Putamen (tissue), 1 donor: ENCODE data around the gene ZNF25.
"Not testable (repeated sequence)": the region's sequence is repeated elsewhere in the genome, so short reads cannot be mapped to it uniquely, and the experiment has no call there.

Experiments
- DNase-seq: peaks from one replicate; pipeline ENCODE4 v3.0.0-alpha.2; 2016; ENCODE audit warnings: low spot score

ZNF25 gene

GRCh38 chr10:37976091-37976879 is at the start of gene ZNF25:
TSS of gene ZNF25 (minus strand) at chr10:37976647. CDS start at chr10:37971722, 4,925 bp downstream.
- peak; percentile 99 for DNase-seq

DNA sequence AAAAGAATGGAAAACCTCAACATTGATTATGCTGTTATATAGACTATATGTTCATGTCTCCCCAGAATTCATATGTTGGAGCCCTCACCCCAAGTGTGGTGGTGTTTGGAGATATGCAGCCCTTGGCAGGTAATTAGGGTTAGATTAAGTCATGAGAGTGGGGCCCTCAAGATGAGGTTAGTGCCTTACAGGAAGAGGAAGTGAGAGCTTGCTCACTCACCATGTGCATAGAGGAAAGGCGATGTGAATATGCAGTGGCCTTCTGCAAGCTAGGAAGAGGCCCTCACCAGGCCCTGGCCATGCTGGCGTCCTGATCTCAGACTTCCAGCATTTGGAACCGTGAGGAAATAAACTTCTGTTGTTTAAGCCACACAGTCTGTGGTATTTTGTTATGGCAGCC is 48.8 kb upstream of the ZNF25 start:
- DNase-seq: no peak

- DNase-seq: not testable (repeated sequence)
These were observed 42.7 kb upstream of the ZNF25 start for GRCh38 chr10:38019124-38019523.

DNA sequence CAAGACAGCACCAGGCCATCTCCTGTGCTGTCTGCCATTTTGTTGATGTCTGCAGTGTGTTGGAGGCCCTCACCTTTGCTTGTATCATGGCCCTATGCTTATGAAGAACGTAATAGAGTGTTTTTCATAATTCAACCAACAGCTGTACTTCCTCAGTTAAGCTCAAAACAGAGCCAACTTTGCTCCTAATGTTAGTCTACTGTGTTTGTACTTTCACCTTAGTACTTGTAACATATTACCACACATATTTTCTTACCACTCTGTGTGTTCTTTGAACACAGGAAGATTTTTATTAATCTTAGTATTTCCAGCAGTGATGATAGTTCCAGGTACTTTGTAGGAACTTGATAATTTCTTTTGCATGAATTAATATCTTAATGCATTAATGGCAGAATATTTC is 39.9 kb upstream of the ZNF25 start:
- no peak for DNase-seq

DNA sequence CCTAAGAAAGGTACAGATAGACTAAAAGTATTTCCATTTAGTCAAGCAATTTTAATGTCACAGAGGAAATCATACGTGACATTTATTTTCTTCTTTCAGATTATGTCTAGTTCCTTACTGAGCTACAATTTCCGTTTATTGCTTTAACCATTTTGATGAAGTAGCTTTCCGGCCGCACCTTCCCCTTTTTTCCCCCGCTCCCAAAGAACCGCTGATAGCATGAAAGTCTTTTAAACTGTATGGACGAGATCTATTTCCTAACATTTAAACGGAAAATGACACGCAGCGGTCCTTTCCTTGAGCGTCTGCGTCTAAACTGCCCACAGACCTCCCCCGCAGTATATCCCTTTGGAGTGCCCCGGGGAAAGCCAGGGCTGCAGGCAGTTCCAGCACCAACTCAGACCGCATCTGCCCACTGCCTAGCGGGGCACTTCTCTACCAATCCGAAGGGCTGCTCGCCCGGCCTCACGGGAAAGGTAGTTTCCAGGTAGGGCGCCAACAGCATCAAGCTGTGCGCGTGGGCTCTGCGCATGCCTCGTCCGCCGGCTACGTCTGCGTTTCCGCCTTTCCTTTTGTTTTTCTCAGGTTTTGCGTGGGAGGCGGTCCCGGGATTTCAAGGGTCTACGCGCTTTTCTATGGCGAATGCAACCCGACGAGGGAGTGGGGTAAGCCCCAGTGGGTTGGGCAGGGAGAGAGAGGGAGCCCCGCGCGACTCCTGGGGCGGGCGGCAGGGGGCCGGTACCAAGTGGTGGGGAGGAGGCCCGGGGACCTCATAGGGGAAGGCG is 33.9 kb upstream of the ZNF25 start, which contains the start of gene ZNF33A:
Gene ZNF33A, plus strand, starts transcription at position 557 of the 785 bp plus-strand sequence. CDS start 1,667 bp downstream, outside the sequence.
- DNase-seq: peak; percentile 94

DNA sequence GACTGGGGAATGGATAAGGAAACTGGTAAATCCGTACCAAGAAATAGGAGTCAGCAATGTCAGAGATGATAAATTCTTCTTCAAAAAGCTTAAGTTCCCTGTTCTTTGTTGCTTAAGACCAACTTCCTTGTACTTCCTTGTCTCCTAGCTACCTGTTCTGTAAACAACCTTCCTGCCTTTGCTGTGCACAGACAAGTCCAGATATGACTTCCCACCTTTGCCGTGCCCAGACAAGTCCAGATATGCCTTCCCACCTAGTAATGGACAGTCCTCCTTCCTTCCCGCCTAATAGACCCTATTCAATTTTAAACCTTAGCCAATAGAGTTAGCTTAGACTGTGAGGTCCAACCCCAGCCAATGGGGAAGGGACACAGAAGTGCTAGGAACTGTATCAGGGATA is 31.5 kb upstream of the ZNF25 start:
- DNase-seq: no peak

GRCh38 chr10:38007551-38007950 is 31.1 kb upstream of the ZNF25 start:
- DNase-seq: no peak

DNA sequence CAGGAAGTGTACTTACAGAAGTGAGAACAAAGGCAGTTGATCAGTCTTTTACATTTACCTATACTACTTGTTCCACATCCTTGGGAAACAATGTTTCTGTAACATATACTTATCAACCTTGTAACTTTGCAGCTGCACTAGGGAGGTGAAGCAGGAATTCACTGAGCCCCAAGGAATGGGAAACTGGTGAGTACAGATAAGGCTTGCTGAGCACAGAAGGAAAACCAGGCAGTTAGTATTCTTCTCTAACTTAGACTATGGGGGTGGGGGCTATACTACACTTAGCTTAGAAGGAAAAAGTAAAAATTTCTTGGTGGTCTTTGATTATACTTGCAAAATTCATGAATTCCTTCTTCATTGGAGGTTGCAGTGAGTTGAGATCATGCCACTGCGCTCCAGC is 27.1 kb upstream of the ZNF25 start:
- DNase-seq: no peak

DNA sequence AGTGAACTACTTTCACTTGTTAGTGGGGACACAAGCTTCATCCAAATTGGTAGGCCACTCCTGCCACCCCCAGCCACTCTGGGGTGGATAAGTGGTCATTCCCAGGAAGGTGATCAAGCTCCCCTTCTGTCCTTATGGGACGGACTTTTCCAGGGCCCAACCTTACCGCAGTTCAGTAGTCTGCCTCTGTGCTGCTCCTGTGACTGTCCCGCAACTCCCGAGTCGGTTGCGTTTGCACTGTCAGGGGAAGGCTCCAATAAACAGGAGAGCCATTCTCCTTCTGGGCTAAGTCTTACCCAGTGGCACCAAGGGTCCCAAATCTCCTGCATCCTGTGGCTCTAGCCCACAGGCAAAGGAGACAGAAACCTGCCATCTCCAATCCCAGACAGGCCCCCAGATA is 26.6 kb upstream of the ZNF25 start:
- no peak for DNase-seq

DNA sequence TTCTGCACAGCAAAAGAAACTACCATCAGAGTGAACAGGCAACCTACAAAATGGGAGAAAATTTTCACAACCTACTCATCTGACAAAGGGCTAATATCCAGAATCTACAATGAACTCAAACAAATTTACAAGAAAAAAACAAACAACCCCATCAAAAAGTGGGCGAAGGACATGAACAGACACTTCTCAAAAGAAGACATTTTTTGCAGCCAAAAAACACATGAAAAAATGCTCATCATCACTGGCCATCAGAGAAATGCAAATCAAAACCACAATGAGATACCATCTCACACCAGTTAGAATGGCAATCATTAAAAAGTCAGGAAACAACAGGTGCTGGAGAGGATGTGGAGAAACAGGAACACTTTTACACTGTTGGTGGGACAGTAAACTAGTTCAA is 24.0 kb upstream of the ZNF25 start:
- DNase-seq: not testable (repeated sequence)

GRCh38 chr10:37998920-37999319 is 22.5 kb upstream of the ZNF25 start:
- not testable (repeated sequence) for DNase-seq

GRCh38 chr10:37992083-37992482 is 15.6 kb upstream of the ZNF25 start:
- DNase-seq: no peak

DNA sequence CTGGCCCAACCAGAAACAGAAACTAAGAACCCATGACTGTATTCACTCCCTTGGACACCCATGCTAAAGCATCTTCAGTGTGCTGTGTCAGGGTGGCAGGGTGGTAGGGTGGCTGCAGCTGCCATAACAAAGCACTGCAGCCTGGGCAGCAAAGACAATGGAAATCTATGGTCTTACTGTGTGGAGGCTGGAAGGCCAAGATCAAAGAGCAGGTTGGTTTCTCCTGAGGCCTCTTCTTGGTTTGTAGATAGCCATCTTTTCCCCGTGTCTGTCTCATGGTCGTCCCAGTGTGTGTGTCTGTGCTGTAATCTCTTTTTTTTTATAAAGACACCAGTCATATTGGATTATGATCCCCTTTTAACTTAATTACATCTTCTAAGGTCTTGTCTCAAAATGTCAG is 15.2 kb upstream of the ZNF25 start:
- DNase-seq: no peak

GRCh38 chr10:37976880-37977203 is 395 bp upstream of the ZNF25 start:
- no peak for DNase-seq

DNA sequence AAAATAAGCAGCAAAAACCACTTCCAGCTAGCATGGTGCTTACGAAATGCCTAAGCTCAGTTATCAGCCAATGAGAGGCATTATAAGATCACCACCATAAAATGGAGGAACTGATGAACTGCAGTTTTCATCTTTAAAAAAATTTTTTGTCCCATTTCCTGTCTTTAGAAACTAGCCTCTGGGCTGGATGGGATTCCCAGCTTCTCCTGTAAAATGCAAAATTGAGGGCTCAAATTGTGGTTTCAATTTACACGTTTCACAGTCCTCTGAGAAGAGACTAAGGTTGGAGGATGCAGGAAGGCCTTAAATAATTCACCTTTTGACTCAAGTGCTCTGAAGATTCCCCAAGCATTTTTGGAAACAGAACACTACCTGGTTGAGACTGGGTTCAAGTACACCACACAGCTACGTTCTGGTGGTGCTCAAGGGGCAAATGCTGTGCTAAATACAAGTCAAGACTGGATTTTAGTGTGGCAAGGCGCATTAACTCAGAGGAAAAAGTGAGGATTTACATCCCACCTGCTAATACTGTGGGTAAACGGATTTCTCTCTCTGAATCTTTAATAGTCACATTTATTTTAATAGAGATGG is 951 bp downstream of the ZNF25 start:
- peak; percentile 33 for DNase-seq

DNA sequence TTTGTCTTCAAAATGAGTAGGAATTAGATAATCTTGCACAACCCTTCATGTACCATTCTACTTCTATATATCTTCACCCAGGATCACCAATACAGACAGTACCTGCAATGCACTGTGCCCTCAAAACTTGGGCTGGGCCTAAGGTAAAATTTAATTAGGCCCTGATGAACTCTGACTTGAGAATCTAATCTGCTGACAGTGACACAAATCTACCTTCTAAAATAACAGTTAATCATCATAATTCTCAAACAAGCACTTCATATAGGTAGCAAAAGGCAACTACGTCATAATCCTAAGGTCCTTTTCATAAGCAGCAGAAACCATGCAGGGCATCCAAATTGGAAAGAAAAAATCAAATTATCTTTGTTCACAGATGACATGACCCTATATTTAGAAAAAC is 4.1 kb downstream of the ZNF25 start:
- no peak for DNase-seq

- DNase-seq: no peak
These were observed 11.4 kb downstream of the ZNF25 start for GRCh38 chr10:37965006-37965405.

DNA sequence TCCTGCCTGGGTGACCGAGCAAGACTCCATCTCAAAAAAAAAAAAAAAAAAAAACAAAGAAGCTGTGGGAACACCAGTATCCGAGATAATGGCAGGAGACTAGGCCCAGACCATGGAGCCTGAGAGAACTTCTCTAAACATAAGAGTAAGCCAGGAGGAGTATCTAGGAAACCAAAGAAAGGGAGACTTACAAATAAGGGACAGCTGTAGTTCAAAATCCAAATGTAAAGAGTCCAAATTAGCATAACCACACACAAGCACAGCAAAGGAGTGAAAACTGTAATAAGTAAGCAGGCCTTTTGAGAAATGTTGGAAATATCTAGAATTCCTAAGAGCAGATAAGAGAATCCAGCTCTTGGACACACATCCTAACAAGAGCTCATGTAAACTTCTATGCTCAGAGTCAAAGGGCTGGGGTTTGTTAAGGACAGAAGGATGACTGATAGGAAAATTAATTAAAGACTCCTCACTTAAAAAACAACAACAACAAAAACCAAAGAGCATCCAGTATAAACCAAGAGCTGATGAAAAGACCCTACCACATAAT is 15.8 kb downstream of the ZNF25 start:
- DNase-seq: no peak

GRCh38 chr10:37957841-37958240 is 18.6 kb downstream of the ZNF25 start:
- DNase-seq: no peak

GRCh38 chr10:37952926-37953325 is 23.5 kb downstream of the ZNF25 start:
- DNase-seq: no peak

DNA sequence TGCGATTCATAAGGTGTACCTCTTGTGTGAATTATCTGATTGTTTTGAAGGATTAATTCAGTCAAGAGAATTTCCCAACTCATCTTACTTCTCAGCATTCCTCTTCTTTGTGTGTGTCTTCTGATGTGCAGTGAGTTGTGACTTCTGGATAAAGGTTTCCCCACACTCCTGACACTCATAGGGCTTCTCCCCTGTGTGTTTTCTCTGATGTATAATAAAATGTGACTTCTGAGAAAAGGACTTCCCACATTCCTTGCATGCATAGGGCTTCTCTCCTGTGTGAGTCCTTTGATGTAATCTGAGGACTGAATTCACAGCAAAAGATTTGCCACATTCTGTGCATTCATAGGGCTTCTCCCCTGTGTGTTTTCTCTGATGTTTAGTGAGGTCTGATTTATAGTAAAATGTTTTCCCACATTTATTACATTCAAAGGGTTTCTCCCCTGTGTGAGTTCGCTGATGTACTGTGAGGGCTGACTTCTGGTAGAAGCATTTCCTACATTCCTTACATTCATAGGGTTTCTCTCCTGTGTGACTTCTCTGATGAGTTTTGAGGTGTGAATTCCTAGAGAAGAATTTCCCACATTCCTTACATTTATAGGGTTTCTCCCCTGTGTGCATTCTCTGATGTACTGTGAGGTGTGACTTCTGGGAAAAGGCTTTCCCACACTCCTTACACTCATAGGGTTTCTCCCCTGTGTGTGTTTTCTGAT is 24.2 kb downstream of the ZNF25 start:
- DNase-seq: no peak

GRCh38 chr10:37948210-37948609 is 28.2 kb downstream of the ZNF25 start:
- no peak for DNase-seq
